ENCODE results near the gene SYNM.
"Not testable (repeated sequence)": the region's sequence is repeated elsewhere in the genome, so short reads cannot be mapped to it uniquely, and the experiment has no call there.

Gene SYNM, protein sequence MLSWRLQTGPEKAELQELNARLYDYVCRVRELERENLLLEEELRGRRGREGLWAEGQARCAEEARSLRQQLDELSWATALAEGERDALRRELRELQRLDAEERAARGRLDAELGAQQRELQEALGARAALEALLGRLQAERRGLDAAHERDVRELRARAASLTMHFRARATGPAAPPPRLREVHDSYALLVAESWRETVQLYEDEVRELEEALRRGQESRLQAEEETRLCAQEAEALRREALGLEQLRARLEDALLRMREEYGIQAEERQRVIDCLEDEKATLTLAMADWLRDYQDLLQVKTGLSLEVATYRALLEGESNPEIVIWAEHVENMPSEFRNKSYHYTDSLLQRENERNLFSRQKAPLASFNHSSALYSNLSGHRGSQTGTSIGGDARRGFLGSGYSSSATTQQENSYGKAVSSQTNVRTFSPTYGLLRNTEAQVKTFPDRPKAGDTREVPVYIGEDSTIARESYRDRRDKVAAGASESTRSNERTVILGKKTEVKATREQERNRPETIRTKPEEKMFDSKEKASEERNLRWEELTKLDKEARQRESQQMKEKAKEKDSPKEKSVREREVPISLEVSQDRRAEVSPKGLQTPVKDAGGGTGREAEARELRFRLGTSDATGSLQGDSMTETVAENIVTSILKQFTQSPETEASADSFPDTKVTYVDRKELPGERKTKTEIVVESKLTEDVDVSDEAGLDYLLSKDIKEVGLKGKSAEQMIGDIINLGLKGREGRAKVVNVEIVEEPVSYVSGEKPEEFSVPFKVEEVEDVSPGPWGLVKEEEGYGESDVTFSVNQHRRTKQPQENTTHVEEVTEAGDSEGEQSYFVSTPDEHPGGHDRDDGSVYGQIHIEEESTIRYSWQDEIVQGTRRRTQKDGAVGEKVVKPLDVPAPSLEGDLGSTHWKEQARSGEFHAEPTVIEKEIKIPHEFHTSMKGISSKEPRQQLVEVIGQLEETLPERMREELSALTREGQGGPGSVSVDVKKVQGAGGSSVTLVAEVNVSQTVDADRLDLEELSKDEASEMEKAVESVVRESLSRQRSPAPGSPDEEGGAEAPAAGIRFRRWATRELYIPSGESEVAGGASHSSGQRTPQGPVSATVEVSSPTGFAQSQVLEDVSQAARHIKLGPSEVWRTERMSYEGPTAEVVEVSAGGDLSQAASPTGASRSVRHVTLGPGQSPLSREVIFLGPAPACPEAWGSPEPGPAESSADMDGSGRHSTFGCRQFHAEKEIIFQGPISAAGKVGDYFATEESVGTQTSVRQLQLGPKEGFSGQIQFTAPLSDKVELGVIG (N-terminal part only)

DNA sequence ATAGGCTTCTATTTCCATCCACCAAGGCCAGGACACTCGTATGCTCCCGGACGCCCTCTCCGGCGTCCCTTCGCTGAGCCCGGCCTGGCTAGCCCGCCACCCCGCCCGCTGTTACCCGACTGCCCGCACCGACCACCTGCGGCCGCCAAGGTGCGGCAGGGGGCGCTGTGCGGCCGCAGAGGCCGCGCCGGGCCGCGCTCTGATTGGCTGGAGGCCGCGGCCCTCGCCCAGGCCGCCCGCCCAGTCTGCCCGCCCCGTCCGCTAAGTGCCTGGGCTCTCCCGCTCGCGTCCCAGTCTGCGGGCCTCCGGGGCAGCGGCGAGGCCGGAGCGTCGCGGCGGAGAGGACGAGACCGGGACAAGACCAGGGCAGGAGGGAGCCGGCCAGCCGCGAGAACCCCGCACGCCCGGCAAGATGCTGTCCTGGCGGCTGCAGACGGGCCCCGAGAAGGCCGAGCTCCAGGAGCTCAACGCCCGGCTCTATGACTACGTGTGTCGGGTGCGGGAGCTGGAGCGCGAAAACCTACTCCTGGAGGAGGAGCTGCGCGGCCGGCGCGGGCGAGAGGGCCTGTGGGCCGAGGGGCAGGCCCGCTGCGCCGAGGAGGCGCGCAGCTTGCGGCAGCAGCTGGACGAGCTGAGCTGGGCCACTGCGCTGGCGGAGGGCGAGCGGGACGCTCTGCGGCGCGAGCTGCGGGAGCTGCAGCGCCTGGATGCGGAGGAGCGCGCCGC lies at the start of gene SYNM:
SYNM (plus strand) TSS at position 293 of the 726 bp plus-strand sequence; CDS start at position 413, 120 bp downstream.
- DNase-seq, result peak; percentile 21

DNA sequence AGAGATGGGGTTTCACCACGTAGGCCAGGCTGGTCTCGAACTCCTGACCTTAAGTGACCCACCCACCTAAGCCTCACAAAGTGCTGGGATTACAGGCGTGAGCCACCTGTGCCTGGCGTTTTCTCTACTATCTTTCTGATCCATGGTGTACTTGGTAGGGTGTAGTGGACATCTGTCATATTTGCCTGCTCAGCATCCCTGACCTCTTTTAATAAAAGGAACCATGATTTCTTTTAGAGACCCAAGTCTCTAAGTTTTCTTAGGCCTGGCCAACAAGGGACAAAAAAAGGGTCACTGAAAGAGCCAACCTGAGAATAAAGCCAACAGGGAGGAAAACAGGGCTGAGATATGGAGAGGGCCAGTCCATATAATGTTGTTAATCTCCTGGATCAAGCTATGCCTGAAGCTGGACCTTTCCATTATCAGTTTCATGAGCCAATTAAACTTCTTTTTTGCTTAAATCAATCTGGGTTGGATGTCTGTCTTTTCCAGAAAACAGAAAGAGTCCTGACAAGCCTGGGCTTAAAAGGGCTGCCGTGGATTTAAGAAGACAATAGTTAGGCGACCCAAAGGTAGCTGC lies 49.2 kb upstream of the SYNM start:
- DNase-seq, result no peak

DNA sequence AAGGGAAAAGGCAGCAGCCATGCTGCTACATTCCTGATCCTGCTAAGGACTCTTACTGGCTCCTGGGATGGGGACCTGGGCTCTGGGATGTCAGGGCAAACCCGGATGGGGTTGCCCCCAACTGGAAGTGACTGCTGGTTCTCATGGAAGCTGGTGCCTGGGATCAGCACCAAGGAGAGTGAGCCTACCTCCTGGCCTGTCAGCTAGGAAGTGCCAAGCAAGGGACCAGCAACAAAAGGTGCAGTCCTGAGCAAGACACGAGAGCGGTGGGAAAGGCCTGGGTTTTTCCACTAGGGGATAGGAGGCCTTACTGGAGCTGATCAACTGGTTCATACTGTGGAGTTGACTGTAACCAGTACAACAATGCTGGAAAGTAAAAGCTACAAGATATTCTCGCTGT lies 47.9 kb upstream of the SYNM start:
- no peak for DNase-seq

DNA sequence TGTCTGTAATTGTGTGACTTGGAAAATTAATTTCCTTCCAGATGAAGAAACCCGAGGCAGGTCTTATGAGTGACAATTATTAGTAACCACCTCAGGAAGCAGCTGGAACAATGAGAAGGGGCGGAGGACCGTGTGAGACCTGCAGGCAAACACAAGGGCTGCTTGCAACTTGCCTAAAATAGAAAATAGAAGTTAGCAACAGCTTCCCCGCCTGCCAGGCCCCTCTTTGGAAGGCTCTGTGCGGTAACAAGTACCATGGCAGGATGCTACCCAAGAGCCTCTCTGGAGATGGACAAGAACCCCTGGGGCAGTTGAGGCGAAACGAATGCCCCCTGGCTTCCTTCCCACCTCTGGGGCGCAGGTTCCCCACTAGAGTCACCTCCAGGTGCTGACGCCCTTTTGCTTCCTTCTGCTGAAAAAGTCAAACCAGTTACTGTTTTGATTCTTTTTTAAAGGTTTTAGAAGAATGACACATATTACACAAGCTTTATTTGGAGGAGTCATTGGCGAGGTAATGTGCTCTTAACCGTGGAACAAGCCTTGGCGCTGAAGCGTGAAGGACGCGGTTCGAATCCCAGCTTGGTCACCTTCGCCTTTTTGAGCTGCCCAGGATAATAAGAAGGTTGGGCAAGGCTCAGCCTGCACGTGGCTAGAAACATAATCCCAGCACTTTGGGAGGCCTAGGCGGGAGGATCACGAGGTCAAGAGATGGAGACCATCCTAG lies 47.0 kb upstream of the SYNM start:
- no peak for DNase-seq

DNA sequence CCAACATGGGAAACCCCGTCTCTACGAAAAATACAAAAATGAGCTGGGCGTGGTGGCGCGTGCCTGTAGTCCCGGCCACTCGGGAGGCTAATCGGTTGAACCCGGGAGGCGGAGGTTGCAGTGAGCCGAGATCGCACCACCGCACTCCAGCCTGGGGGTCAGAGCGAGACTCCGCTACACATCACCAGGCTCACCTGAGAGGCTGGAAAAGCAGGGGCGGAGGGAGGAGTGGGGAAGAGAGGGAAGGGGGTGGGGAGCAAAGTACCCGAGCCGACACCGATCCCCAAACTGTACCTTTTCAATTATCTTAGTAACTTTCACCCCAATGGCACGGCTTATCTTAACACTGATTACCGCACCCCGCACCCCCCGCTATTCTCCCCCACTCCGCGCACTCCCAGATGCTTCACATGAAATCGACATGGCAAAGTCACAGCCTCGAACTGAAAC lies 46.4 kb upstream of the SYNM start:
- DNase-seq, result no peak

DNA sequence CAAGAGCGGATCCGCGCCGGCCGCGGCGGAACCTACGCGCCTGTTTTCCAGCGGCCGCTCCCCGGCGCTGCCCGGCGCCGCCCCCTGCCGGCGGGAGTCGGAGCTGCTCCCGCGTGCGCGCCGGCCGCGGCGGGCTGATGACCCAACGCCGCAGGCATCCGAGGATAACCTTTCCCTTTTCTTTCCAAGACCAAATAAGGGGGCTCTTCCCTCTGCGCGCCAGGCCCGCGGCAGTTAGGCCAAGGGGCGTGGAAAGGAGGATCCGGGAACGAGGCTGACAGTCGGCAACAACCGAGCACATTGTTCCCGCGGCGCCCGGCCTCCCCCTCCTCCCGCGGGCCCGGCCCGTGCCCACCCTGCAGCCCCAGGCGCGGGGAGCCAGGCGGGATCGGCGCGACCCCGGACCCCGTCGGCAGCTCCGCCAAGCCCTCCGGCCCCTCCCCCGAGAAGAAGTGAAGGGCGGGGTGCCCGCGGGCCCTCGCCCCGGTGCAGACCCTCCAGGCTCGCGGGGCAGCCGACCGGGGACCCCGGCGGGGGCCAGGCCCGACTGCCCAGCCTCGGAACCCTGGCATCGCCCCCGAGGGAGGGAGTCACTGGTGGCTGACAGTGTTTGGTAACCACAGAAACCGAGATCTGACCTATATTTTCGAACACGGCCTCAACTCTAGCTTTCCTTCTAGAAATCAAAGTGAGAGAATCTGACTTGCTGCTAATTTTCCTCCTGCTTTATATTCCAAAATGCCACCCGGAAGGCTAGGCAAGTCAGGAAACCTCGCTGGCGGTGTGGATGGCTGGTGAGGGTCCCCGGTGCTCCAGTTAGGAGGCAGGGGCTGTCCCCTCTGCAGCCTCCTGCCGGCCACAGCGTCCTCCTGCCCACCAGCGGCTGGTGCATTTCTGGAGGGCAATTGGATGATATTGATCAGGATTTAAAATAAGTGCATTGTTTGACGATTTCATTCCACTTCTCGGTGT lies 45.6 kb upstream of the SYNM start:
- no peak for DNase-seq

DNA sequence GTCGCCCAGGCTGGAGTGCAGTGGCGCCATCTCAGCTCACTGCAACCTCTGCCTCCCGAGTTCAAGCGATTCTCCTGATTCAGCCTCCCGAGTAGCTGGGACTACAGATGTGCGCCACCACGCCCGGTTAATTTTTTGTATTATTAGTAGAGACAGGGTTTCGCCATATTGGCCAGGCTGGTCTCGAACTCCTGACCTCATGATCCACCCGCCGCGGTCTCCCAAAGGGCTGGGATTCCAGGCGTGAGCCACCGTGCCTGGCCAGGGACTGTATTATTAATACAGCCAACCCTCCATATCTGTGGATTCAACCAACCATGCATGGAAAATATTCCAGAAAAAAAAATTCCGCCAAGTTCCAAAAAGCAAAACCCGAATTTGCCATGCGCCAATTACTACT lies 44.7 kb upstream of the SYNM start:
- DNase-seq, result not testable (repeated sequence)

DNA sequence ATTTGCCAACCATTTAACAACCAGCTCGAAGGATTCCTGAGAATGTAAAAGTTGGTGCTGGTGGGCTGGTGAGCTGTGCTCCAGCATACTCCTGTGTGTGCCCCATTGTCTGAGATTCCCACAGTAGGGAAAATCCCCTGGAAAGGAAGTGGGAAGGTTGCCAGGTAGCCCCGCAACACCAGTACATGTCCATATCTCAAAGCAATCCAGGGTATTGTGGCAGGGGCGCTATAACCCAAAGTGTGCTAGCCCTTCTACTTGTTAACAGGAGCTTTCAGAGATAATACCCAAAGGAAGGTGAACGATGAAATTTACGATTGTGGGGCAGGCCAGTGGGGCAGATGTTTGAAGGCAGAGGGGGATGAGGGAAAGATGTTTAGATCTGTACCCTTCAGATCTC lies 42.7 kb upstream of the SYNM start:
- DNase-seq, result no peak

DNA sequence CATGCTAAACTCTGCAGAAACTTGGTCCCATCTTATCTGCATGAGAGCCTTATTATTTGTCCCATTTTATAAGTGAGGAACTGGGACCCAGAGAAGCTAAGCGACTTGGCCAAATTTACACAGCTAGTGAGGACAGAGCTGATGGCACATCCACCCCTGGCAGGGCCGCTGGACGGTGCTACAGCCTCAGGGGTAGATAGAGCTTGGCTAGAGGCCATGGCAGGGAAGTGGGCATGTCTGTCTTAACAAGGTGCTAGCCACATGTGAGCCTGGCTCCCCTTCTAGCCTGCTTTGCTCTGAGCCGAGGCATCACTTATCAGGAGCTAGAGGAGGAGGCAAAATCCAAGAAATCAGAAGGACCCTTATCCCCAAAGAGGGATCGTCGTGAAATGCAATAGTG lies 36.7 kb upstream of the SYNM start:
- no peak for DNase-seq

DNA sequence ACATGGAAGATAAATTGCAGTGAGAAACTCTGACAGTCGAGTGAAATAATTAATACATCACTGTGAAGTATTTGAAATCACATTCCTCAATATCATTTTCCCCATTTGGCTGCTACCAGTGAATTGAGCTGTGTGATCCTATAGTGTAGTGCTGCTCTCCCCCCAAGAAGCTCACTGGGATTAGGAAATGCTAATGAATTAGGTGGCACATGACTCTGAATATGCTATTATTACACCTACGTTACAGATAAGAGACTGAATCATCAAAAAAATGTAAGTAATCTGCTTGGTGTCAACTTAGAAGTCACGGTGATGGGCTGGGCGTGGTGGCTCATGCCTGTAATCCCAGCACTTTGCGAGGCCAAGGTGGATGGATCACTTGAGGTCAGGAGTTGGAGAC lies 34.7 kb upstream of the SYNM start:
- no peak for DNase-seq

DNA sequence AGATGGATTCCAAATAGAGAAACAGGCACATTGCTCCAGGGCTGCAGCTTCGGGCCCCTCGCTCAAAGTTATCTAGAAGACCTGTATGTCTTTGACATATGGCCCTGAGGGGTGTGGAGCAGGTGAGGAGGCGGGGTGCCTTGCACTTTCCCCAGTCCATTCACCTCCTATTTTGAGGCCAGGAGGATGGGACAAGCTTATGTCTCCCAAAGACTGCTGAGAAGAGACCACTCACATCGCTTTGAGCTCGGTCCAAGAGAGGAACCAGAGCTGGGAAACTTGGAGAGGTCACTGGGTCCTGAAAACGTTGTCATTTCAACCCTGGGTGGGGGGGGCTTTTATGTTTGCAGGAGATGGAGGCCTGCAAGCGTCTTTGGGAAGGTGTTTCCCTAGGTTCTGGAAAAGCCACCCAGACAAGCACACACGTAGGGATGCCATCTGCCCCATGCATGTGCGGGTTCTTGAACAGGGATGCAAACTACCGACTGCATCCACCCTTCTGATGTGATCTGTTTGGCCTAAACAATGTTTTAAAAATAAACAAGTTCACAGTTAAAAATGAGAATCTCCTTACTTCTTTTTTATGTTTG lies 33.7 kb upstream of the SYNM start:
- no peak for DNase-seq

DNA sequence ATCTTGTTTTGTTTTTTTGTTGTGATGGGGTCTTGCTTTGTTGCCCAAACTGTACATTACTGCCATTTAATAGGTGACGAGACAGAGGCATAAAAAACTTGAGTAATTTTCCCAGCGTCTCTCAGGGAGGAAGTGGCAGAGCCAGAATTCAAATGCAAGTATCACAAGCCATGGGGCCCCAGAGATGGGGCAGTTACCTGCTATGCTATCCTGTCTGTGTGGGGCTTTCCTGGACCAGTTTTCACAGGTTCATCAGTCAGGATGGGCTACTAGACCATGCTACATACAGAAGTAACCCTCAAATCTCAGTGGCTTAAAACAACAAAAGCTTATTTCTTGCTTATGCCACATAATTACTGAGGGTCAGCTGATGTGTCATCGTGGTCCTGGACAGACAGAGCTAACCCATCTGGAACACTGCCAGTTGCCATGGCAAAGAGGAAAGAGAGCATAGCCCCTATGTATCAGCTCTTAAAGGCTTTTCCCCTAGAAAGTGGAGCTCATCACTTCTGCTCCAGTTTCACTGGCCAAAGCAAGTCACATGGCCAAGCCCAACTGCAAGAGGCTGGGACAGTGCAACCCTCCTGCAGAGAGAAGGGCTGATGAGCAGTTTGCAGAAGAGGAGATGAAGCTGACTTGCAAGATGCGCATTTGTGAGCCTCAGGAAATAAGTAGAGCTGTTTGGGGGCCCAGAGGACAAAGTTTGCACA lies 31.7 kb upstream of the SYNM start:
- DNase-seq, result no peak

DNA sequence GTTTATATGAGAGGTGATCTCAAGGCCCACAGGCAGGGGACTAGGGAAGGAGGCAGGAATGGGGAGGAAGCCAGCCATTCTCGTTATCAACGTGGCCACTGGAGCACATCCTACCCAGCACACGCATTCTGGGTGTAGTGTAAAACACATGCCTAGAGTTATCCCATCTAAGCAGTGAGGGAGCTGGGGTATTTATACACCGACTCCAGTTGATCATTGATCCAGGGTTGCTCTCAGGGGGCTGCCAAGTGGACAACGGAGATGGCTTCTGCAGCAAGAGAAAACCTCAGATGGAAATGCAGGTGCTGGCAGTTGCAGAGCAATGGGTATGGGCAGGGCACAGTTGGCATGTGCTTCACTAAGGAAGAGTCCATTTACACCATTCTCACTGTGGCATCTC lies 30.4 kb upstream of the SYNM start:
- no peak for DNase-seq

DNA sequence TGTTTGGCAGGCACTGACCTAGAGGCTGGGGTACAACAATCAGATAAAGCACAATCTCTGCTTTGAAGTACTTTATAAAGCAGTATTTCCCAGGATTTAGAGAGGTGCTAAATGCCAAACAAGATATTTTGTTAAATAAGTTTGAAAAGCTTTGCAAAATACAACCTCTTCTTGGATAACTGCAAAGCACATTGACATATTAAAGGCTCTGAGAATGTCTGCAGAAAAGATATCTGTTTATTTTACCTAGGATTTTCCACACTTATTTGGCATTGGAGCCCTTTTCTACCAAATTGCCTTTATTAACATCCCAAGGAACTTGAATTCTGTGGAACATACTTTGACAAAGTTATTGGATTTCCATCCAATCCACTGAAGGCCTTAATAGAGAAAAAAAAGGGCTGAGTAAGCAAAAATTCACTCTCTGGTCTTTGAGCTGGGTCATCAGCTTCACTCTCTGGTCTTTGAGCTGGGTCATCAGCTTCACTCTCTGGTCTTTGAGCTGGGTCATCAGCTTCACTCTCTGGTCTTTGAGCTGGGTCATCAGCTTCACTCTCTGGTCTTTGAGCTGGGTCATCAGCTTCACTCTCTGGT lies 29.7 kb upstream of the SYNM start:
- not testable (repeated sequence) for DNase-seq

DNA sequence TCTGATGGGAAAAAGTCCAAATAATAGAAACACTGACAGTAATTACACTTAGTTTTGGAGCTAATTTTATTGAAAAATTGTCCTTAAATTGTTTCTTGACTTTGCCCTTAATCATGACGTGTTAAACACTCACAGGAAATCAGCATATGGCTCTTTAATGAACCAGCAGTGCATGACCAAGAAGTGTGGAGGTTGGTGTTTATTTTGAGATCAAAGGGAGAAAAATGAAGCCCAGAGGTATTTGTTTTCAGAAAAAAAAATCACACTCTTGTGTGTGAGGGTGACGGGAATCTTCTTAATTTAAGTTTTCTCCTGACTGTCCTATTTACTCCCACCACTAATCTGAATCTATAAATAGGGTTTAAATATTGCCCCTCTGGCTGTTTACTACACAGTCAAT lies 28.8 kb upstream of the SYNM start:
- no peak for DNase-seq

DNA sequence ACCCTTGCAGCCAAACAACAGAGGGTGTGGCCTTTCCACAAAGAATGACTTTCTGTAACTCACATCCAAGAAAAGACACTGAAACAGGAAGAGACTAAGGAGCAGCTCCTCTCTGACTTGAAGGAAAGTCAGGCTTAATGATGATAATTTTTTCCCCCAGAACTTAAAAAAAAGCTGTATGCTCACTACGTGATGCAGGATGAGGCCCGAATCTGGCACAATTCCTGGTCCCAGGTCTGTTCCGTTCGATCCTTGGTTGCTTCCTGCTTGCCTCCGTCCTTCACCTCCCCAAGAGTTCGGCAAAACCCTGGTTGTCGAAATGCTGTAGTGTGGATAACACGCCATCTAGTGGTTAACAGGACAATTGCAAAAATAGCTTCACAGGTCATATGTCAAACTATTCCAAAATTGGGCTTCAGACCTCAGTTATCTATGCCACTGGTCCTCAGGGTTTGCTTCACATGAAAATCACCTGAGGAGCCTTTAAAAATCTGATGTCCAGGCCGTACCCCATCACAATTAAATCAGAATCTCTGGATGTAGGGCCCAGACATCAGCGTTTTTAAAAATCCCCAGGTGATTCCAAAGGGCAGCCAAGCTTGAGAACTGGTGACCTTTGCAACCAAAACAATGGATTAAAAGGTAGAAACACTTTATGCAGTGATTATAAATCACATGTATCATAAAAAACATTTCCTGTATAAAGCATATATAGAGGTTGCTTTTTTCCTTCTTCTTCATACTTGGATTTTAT lies 28.1 kb upstream of the SYNM start:
- peak; percentile 34 for DNase-seq

DNA sequence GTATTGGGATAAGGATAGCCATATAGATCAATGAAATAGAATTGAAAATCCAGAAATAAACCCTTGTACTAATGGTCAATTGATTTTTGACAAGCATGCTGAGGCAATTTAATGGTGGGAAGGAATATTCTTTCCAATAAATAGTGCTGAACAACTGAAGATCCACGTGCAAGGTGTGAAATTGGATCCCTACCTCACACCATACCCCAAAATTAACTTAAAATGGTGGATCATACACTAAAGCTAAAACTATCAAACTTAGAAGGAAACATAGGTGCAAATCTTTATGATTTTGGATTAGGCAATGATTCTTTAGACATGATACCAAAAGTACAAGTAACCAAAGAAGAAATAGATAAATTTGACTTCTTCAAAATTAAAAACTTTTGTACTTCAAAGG lies 22.1 kb upstream of the SYNM start:
- DNase-seq, result no peak

DNA sequence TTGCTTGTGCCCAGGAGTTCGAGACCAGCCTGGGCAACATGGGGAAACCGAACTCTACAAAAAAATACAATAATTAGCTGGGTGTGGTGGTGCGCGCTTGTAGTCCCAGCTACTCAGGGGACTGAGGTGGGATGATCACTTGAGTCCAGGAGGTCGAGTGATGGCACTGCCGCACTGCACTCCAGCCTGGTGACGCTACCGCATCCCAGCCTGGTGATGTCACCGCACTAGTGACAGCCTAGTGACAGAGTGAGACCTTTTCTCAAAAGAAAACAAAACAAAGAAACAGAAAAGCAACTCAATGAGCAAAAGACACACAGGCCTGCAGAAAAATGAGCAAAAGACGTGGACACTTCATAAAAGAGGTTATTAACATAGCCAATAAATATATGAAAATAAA lies 19.9 kb upstream of the SYNM start:
- no peak for DNase-seq
